Right renal pelvis (tissue), 4 donors: Measurements from ENCODE around the gene FNBP1L. TPM values are rescaled to one million over a fixed set of nuclear protein-coding genes. Genes with fewer than 3 reads are reported as not detected.

Experiments
- DNase-seq, 4 donors: peaks; one replicate each; pipeline ENCODE4 v3.0.0-alpha.2; 2013; ENCODE audit warnings: low read depth in 4 of 4, low spot score in 3 of 4, missing footprints in 1 of 4
- polyA plus RNA-seq, 4 donors: library from polyadenylated mRNA; unstranded; fragments of 120-200 nt; gene quantifications; one replicate each; pipeline ENCODE4 v1.2.1, GENCODE V29; 2013; ENCODE audit not compliant: insufficient read length in 4 of 4

FNBP1L gene
- polyA plus RNA-seq, 4 donors: 103 to 132 (median 121) TPM

DNA sequence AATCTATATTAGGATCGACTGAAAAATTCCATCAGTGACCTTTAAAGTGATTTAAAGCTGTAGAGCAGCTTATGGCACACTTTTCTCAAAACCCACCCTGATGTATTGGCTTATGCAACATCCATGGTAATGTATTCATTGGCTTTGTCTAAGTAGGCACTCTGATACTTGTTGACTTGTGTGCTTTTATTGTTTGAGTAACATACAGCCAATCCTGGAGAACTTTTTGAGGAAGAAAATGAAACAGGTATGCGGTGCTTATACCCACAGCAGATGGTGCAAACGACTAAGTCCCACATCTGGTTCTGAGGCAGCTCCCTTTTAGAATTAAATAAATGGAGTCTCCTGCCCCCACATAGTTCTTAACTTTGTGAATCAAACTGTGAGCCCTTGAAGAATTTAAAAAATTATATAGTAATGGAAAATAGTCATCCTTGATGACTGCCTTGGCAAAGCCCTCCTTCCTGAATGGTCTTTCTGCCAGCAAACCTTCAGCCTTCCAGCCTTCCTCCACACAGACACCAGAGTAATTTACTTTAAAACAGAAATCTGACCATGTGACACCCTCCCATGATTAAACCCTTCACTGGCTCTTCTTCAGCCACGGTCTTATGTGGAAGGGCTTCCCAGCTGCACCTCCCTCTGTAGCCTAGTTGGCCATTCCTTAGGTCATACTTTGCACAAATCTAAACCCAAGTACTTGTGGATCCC is 117.7 kb downstream of the FNBP1L start:
- DNase-seq: no peak

DNA sequence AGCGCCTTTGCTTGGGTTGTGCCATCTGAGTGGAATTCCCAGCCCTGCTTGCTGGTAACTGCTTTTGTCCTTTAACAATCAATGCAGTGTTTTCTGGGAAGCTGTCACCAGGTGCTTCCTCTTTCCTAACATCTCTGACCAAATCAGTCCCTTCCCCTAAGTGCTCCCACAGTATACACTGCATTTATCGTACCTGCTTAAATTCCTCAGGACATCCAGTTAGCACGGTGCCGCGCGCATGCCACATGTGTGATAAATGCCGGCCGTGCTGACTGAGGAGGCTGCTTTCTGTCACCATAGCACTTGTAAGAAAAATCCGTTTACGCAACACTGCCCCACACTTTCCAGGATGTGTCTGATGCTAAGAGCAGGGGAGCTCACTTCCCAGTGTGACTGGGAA is 118.3 kb downstream of the FNBP1L start:
- DNase-seq: no peak

DNA sequence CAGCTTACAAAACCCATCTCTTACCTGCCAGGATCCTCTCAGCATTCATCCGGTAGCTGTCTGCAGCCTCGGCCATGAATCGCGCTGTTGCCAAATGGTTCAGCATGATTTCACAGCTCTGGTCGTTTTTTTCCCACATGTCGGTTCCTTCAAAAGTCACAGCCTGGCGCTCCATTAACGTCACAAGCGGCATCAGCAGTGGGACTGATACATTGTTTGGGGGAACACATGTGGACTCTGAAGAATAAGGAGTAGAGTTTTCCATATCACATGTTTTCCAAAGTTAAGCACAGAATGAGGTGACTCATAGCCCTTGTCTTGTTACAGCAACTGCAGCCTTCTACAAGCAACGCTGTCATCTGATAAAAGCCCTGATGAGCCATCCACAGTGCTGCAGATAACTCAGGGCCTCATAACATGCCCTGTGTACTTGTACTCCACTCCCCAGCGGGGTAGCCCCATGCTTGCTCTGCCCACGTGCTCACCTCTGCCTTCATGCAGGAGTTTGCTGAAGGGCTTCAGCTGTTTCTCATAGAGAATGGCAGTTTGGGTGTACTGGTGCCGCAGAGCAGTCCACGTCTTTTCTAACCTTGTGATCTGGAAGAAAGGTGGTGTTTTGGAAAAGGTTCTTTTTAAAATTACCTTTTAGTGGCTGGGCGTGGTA is 119.5 kb downstream of the FNBP1L start:
- DNase-seq: no peak

DNA sequence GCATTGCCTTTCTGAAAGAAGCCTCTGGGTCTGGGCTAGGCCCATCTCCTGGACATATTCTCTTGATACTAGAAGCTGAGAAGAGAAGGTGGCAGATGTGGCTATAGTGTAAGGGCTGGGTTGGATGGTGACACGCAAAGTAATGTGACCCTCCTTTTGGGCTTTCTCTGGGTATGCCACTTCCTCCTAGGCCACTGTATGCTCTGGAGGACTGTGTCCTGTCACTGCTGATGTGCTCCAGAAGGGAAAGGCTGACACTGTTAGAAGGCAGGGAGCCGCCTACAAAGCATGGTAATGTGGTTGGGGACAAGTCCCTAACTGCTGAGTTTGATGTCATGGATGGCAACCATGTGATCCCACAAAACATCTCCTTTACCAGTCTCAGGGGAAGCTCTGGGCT is 121.6 kb downstream of the FNBP1L start:
- no peak for DNase-seq

DNA sequence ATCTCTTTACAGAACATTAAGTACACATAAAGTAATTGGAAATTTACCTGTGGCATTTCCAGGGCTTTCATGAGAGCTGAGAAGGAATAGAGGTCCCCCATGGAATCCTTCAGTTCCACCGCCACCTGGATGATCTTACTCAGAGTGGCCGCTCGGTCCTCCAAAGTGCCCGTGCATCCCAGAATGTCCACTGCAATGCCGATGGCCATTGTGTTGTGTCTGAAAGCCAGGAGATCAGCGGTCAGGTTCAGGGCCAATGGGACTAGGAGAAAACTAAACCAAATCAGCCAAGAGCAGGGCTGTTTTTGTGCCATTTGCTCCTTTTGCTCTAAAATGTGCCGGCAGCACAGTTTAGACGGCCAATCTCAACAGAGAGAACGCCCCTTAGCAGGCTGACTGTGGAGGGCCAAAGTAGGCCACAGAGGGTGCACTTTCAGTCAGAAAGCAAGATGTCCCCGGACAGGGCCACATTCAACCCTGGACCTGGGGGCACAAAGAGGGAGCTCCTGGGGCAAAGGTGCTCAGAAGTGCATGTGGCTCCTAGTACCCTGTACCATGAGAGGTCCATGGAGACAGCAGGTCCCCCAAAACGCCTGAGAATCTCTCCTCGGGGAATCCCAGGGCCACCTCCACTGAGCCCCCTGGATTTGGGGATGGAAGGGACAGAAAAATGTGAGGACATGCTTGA is 123.8 kb downstream of the FNBP1L start:
- DNase-seq: no peak

DNA sequence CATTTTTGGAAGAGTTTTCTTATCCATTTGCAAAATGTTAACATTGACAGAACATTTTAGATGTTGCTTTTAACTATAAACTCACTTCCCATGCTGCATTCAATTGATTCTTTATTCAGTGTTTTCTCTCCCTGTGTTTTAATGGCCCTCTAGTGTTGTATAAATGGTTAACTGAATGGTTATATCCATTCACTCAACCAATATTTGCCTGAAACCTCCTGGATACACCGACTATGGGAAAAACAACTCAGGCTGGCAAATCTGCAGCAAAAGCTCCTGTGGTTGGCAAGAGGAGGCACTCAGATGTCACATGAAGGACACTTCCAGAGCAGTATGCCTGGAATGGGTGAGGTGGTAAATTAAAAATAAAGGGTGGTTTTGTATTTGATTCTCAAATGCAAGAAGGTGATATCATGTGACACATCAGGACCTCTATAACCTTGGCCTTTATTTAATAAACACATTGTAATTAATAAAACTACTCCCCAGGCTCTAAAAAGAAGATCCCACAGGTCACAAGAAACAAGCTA is 126.1 kb downstream of the FNBP1L start:
- DNase-seq: no peak

DNA sequence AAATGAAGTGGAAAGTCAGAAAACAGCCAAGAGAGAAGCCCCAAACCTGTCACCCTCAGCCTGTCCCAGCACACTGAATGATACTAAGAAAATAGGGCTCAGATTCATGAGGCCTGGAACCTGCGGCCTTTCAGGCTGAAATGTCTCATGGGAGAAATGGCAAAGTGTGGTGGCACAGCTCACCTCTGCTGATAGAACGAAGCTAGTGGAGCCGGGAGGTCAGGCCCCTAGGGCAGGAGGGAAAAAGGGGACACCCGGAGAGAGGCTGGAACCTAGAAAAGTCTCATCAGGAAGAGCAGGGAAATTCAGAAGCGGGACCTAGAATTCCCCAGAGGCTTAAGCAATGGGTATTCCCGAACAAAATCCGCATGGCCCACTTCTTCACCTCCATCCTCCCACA is 126.6 kb downstream of the FNBP1L start:
- DNase-seq: no peak

DNA sequence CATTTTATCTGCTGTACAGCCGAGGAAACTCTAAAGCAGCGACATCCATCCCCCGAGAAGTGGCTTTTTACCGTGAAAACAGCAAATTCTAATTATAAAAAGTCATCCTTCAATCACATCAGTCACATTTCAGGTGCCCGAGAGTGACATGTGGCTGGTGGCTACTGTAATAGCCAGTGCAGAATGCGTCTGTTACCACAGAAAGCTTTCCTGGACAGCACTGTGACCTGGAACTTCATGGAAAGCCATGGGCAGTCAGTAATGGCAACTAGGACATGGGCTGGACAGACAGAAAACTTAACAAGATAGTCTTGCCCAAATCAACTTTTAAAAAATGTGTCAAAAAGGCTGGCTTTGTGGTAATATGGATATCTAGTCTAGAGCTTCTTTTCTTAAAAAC is 127.1 kb downstream of the FNBP1L start:
- no peak for DNase-seq

DNA sequence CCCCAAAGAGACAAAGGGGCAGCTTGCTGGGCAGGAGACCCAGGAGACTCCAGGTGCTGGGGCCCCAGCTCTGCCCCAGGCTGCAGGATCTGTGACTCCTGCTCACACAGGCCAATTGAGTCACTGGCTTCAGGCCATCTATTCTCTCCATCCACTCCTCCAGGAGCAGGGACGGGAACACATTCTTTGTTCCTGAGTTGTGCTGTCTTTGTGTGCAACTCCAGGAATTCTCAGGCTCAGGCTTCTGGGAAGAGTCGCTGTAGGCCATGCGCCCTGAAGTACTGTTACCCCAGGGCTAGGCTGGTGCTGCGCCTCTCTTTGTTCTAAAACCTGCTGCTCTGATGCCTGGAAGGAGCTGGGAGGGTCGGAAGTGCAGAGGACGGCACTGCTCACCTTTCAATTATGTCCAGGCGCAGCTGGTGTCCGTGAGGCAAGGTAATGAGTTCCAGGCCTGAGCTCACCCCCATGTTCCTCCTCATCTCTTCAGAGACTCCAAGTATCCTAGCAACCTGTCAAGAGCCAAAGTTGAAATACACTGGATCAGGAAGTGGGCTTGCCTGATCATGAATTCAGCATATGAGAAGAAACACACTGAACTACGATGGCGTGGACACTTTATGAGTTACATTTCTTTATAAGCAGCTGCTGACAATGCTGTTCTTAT is 127.8 kb downstream of the FNBP1L start:
- no peak for DNase-seq

DNA sequence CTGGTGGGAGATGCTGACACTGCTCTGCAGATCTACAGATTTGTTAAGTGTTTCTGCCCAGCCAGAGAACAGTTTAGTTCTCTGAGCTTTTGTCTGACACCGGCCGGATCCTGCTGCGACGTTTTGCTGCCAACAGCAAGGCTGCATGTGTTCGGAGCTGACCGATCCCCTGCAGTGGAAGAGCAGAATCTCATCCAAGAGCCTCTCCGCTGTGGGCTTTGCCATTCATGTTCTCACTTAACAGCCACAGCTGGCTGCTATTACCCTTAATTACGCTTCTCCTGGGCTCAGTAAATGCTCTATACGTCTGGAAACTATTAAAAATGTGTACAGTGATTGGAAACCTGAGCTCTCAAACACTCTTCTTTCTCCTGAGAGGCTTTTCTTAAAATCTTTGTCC is 128.4 kb downstream of the FNBP1L start:
- no peak for DNase-seq

DNA sequence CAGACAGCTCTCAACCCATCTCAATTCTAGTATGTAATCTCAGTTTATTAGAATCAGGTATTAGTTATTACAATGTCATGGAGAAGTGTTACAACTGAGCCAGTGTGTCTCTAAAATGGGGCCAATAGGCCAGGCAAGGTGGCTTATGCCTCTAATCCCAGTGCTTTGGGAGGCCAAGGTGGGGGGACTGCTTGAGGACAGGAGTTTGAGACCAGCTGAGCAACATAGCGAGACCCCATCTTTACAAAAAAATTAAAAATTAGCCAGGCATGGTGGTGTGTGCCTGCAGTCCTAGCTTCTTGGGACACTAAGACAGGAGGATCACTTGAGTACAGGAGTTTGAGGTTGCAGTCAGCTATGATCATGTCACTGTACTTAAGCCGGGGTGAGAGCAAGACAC is 128.8 kb downstream of the FNBP1L start:
- no peak for DNase-seq

DNA sequence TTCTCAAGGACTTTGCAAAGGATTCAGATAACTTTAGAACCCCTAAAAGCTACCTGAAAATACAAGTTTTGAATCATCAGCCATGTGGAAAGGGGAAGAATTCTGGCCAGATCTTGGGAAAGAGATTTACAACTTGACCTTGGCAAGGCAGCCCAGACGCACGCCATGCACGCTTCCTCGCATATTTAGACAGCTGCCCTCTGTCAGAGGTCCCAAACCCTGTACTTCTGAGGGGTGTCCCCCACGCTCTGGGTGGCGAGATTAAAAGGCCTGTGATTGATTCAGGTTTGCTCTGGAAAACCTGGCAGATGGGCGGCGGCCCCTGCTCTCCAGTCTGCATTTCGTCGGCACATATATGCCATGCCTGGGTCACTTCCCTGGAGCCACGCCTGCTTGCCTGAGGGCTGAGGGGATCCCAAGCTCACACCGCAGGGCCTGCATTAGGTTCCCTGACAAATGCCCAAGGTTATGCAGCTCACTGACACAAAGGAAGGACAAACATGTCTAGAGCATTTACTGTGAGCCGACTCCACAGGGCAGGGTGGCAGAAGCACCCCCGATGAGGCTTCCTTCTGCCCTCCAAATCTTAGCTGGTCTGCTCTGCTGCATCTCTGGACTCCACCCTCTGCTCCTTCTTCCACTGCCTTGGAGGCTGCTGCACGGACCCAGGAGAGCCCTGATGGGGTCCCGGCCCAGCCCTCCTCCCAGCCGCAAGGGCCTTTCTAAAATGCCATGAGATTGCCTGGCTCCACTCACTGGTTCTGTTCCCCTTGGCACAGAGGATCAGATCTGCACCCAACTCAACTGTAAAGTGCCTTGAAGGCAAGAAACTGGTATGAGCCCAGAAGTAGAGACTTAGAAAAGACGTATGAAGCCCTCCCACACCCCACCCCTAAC is 129.9 kb downstream of the FNBP1L start:
- DNase-seq: no peak

DNA sequence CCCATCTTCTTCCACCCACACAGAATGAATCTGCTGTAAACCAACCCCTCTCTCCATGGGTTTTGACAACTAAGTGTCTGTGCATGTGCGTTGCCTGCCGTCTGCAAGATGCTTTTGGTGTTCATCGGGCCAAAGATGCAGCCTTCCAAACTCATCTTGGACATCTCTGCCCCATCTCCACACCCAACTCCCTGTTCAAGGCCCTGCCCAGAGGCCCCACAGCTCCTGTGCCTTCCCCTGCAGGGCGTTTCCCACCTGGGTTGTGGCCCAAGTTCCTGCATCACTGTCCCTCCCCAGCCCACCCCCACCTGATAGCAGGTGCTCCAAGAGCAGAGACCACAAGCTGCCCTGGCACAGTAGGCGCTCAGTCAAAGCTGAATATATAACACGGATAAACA is 130.5 kb downstream of the FNBP1L start:
- DNase-seq: no peak

DNA sequence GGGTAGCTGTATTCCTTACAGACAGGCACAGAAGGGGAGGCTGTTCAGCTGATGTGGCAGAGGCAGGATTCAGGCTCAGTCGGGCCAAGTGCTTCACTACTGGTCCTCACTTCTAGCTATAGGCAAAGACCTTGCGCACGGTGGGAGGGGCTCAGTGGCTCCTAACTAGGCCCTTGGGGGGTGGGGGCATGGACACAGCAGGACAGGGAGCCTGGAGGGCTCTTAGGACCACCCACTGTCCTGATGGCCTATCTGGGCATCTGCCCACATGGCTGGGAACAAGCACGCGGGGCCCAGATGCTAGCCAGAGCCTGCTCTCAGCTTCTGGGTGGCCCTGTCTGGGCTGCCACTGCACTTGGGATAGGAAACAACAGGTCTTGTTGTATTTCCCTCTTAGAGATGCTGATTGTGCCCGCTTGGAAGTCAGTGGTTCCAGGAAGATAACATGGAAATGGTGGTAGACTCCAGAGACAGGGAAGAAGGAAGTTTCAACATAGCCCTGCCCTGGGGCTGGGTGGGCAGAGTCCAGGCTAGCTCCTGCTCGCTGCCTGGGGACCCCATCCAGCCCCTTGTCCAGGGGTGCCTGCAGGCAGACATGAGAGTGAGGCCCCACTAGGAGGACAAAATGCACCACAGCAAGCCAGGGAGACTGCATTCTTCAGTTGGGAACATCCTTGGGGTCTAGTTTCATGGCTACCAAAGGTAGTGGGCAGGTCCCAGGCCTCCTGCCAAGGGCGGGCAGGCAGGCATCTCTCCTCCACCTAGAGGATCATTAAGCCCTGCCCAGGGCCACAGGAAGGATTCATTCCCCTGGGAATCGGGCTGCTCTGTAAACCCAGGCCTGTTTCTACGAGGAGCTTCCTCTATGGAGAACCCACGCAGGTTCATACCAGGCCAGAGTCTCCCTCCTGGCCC is 131.2 kb downstream of the FNBP1L start:
- DNase-seq: no peak

DNA sequence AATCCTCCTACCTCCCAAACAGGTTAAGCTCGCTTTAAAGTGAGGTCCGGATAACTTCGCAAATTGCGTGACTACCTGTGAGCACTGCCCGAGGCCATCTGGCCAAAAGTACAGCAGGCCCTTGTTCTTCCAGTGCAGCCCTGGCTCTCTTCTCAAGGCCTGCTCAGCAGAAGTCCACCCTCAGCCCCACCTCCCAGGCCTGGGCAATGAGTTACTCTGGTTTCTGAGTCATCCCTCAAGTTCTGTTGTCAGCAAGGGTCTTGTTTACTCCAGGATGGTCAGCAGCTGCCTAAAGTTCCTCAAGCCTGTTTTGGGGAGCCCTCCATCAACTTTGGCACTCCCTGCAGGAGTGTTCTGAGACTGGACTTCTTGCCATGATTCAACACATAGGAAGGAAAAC is 132.0 kb downstream of the FNBP1L start:
- DNase-seq: no peak

DNA sequence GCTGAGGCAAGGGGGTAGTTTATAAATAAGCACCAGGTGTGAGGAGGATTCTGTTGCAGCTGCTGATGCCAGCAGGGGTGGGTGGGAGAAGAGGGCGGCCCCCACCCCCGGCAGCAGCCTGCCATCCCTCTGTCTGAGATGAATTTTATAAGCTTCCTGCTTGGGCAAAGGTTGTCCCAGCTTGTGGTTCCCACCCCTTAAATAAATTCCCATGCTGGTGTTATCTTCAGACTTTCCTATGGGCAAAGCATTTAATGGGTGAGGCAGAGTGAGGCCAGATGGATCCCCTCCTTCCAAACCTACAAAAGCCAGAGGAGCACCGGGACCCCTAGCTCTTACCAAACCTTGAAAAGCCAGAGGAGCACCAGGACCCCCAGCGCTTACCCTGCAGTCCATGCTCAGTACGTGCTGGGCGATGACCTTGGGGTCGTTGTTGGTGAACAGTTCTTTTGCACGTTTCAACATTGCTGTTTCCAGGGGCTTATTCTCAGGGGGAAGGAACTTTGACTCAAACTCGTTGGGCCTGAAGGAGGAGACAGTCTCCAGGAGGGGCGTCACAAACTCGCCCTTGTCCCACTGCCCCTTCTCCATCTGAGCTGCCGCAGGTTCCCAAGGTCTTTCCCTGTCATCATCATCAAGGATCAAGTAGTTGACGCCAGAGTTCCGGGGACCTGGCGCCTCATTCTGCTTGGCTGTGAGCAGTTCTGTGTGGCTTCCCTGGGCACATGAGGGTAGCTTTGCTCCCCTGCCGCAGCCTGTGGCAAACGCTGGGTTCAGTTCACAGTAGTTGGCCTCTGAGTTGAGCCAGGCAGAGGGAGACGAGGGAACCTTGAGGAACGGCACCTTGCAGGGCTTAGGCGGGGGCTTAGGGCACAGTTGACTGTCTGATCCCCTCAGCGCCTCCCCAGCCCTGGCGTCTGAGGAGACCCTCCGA is 134.3 kb downstream of the FNBP1L start:
- DNase-seq: no peak

DNA sequence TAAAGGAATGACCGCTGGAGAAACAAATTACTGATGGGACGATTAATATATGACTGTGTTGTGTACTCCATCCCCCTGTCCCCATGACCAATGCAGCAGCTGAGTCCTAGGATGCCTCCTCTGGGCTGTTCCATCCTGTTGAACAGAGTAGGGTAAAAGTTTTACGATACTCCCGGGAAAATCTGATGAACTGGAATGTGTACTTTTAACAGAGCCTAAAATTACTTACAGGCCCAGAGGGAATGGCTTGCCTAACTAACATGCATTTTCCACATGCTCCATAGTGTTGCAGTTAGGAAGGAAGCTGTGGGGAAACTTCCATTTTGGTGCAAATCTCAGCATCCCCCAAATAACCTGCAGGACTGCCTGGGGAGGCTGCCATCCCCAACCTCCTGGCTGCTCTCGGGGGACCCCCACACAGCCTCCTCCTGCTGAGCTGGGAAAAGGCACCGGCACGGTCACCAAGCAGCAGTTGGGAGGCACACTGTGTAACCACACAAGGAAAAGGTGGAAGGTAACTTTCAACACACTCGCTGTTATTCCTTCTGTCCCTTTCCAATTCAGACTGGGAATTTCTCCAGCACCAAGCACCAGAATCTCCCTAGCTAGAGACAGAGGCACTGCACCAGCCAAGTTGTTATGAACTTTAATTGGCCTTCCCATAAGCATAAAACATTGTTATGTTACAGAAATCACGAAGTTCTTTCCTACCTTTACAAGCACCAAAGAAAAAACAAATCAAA is 136.5 kb downstream of the FNBP1L start:
- no peak for DNase-seq
